CD4-positive, alpha-beta T cell (primary cell): ENCODE results near the gene GYG2. TPM values are rescaled to one million over a fixed set of nuclear protein-coding genes. Genes with fewer than 3 reads are reported as not detected.
A peak's percentile ranks its signal among the peaks of the same experiment; 100 is the strongest.
"Not testable (repeated sequence)": the region's sequence is repeated elsewhere in the genome, so short reads cannot be mapped to it uniquely, and the experiment has no call there.

Experiments
- ATAC-seq: fragments of 200-7000 bp; cut with Tn5 transposase; one replicate; pipeline ENCODE4 v1.10.0; 2022; ENCODE audit warnings: mild to moderate bottlenecking; ENCODE audit not compliant: poor library complexity
- CTCF ChIA-PET: fragments of 350-600 bp; sonication (Branson Sonifier 250); formaldehyde crosslinking; loops from one replicate; lab custom pipeline; 2021; ENCODE audit warnings: antibody characterized with exemption, inconsistent platforms; lab: Charles Lee
- POLR2A ChIA-PET: fragments of 350-600 bp; sonication (Branson Sonifier 250); formaldehyde crosslinking; loops from one replicate; lab custom pipeline; 2021; ENCODE audit warnings: antibody characterized with exemption, inconsistent platforms; lab: Charles Lee
- DNase-seq, 14 experiments: peaks; one replicate each; pipeline ENCODE4 v3.0.0-alpha.2; 2013 to 2020; ENCODE audit warnings: mixed read lengths in 2 of 14
- H3K27ac ChIP-seq, 2 donors: one replicate each; pipeline versions ENCODE4 v1.5.1 to v1.7.0; 2013; ENCODE audit warnings: low read length in 2 of 2, low read depth in 1 of 2, mild to moderate bottlenecking in 1 of 2
- H3K27me3 ChIP-seq, 2 experiments: 1 replicate in 1 of 2; 2 replicates in 1 of 2; pipeline versions ENCODE4 v1.6.1 to v1.7.0; 2013; ENCODE audit warnings: low read length in 2 of 2, control low read depth in 1 of 2, mild to moderate bottlenecking in 1 of 2, moderate library complexity in 1 of 2; ENCODE audit not compliant: insufficient read depth in 2 of 2, control insufficient read depth in 1 of 2
- H3K36me3 ChIP-seq: one replicate; pipeline ENCODE4 v1.6.1; 2013; ENCODE audit warnings: low read length, control low read depth; ENCODE audit not compliant: insufficient read depth
- H3K4me1 ChIP-seq: one replicate; pipeline ENCODE4 v1.6.1; 2013; ENCODE audit warnings: low read length, control low read depth; ENCODE audit not compliant: insufficient read depth
- H3K4me3 ChIP-seq: one replicate; pipeline ENCODE4 v1.5.1; 2013; ENCODE audit warnings: mild to moderate bottlenecking, low read length, moderate library complexity
- H3K9me3 ChIP-seq, 2 experiments: 1 replicate in 1 of 2; 2 replicates in 1 of 2; pipeline versions ENCODE4 v1.6.1 to v1.7.0; 2013; ENCODE audit warnings: low read length in 2 of 2, mild to moderate bottlenecking in 2 of 2, control low read depth in 1 of 2, moderate library complexity in 1 of 2; ENCODE audit not compliant: control insufficient read depth in 1 of 2, insufficient read depth in 1 of 2
- H3K27ac Mint-ChIP-seq: one replicate; pipeline ENCODE4 v1.8.0; 2020; ENCODE audit warnings: mixed read lengths
- H3K27me3 Mint-ChIP-seq: one replicate; pipeline ENCODE4 v1.8.0; 2021; ENCODE audit warnings: mixed read lengths
- H3K36me3 Mint-ChIP-seq: one replicate; pipeline ENCODE4 v1.8.0; 2021; ENCODE audit warnings: low read depth, mixed read lengths
- H3K4me1 Mint-ChIP-seq: one replicate; pipeline ENCODE4 v1.8.0; 2021; ENCODE audit warnings: low read depth, mixed read lengths
- H3K4me3 Mint-ChIP-seq: one replicate; pipeline ENCODE4 v1.8.0; 2020; ENCODE audit warnings: mild to moderate bottlenecking, mixed read lengths
- H3K9me3 Mint-ChIP-seq: one replicate; pipeline ENCODE4 v1.8.0; 2020; ENCODE audit warnings: mixed read lengths
- CTCF ChIP-seq: fragments of 200-600 bp; IDR thresholded peaks from one replicate; pipeline ENCODE4 v1.8.0; 2022; ENCODE audit warnings: antibody characterized with exemption, mild to moderate bottlenecking
- intact Hi-C, 2 experiments: fragments of 100-400 bp; cut with DNase I in 1 of 2; cut with micrococcal nuclease in 1 of 2; formaldehyde crosslinking; loops; one replicate each; pipeline versions ENCODE4 v1.15.1 to v1.9.0; 2023 to 2025; cut with DNase I, micrococcal nuclease
- polyA plus RNA-seq, 2 donors: library from polyadenylated mRNA; unstranded; fragments of 120-200 nt; gene quantifications; one replicate each; pipeline ENCODE4 v1.2.1, GENCODE V29; 2013
- total RNA-seq, 174 experiments: library from RNA in 2 of 174; stranded (reverse) in 2 of 174; gene quantifications; one replicate each; pipeline ENCODE4 v1.2.3 and lab custom pipeline; 2021 to 2026

Gene GYG2
- total RNA-seq (not detected), total RNA-seq (lab: John Stamatoyannopoulos, UW) (0 to 0.17 (median 0) reads per million in 172 experiments)
- polyA plus RNA-seq (2013, experiment 1 of 2), result not detected
- polyA plus RNA-seq (2013, experiment 2 of 2), result 0.11 TPM

DNA sequence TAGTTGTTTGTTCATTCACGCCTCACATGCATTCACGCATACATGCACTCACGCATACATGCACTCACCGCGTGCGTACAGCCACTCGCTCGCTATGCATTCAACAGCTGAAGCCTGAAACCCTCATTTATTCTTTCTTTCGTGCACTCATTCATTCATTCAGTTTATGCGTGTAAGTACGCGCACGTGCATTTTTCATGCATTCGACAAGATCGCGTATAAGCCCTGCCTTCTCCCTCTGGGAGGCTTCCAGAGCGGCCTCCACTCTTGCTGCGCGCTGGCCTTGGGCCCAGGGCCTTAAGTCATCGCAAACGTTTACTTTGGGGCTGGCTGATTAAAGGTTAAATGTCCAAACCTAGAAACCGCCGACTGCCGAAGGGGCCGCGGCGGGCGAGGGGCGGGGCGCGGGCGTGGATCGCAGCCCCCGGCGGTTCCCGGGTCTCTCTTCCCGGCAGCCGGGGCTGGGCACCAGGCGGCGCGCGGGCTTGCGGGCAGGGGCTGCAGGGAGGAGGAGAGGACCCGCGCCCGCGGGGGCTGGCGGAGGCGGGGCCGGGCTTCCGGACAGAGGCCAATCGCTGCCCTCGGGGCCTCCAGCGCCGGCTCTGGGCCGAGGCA lies at the start of gene GYG2:
GYG2 (plus strand) TSS at position 587 of the 615 bp plus-strand sequence. CDS start 1,259 bp downstream, outside the sequence.
- peaks cover 4% of the 10 kb centered on the region for H3K4me1 ChIP-seq
- no peak within 1 kb of the TSS for H3K27ac ChIP-seq
- CTCF ChIA-PET, result no interaction called here
- Mint-ChIP-seq H3K9me3 (no peaks in the 10 kb centered on the region), H3K4me1 (no peaks in the 10 kb centered on the region), H3K4me3 (no peak within 1 kb of the TSS), H3K27ac (no peak within 1 kb of the TSS), H3K36me3 (no peaks in the 10 kb centered on the region), H3K27me3 (peaks cover 22% of the 10 kb centered on the region)
- H3K9me3 ChIP-seq, result no peaks in the 10 kb centered on the region
- no peaks in the 10 kb centered on the region for H3K36me3 ChIP-seq
- TF ChIP-seq CTCF, result no peak
- POLR2A ChIA-PET, result no interaction called here
- DNase-seq (no peak), ATAC-seq (no peak)
- no peak within 1 kb of the TSS for H3K4me3 ChIP-seq
- peaks cover 7 to 25% of the 10 kb centered on the region in 2 experiments for H3K27me3 ChIP-seq
- intact Hi-C loops, result no loop called here

GRCh38 chrX:2780472-2781225 lies 48.1 kb upstream of the GYG2 start:
- DNase-seq, POLR2A ChIA-PET, H3K9me3 Mint-ChIP-seq, H3K27me3 ChIP-seq, CTCF ChIA-PET, H3K36me3 Mint-ChIP-seq, H3K27ac Mint-ChIP-seq, H3K27ac ChIP-seq, H3K36me3 ChIP-seq, ATAC-seq, H3K9me3 ChIP-seq, H3K4me3 ChIP-seq, H3K27me3 Mint-ChIP-seq, intact Hi-C loops, H3K4me3 Mint-ChIP-seq, H3K4me1 ChIP-seq: not testable (repeated sequence)
- peaks cover 10% of the 10 kb centered on the region for H3K4me1 Mint-ChIP-seq

GRCh38 chrX:2781226-2781571 lies 47.5 kb upstream of the GYG2 start:
- intact Hi-C loops, result no loop called here
- Mint-ChIP-seq H3K27ac (peak overlapping the region; percentile 49), H3K9me3 (no peaks in the 10 kb centered on the region), H3K4me3 (no peak overlapping the region), H3K27me3 (no peaks in the 10 kb centered on the region), H3K36me3 (no peaks in the 10 kb centered on the region), H3K4me1 (peaks cover 10% of the 10 kb centered on the region)
- Histone ChIP-seq H3K4me1 (peaks cover 3% of the 10 kb centered on the region), H3K27me3 (no peaks in the 10 kb centered on the region), H3K36me3 (no peaks in the 10 kb centered on the region), H3K4me3 (no peak overlapping the region), H3K9me3 (no peaks in the 10 kb centered on the region), H3K27ac (no peak overlapping the region)
- CTCF ChIA-PET, result no interaction called here
- ATAC-seq, result no peak
- DNase-seq, result no peak
- POLR2A ChIA-PET, result no interaction called here
- TF ChIP-seq CTCF, result no peak
